ENCODE data around the gene TMC5. TPM values are rescaled to one million over a fixed set of nuclear protein-coding genes. Genes with fewer than 3 reads are reported as not detected.

The TMC5 gene
- total and polyA plus RNA-seq, 2 of the 13 experiments (the other 11 are each of a cell fraction or from before 2014, with no cell fraction given): 0.09 to 0.41 TPM

DNA sequence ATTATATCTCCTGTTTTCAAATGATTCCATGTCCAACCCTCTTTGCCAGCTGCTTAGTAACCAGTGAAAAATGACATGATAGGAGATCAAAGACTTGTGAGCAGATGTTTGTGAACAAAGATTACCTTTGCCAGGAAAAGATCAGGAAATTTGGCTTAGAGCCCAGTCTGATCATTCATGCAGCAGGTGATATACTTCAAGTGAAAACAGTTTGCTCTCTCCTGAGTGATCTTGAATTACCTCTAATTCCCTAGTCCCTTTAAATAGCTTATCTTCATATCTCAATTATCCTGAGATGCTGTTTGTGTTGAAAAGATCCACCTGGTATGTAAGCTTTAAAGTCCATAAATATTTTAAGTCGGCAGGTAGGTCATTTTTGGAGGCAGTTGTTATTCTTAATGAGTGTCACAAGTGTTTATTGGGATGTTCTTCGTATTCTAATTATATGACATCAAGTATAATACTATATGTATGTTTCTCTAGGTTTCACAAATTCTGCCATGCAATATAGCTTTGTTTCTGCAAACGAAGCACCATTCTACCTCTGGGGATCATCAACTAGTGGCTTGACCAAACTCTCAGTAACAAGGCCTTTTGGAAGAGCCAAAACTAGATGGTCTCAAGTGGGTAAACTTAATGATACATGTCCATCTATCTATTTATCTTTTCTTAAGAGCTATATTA, 124.6 kb downstream of the TMC5 start (continued):
- TF ChIP-seq, protein P1, sequence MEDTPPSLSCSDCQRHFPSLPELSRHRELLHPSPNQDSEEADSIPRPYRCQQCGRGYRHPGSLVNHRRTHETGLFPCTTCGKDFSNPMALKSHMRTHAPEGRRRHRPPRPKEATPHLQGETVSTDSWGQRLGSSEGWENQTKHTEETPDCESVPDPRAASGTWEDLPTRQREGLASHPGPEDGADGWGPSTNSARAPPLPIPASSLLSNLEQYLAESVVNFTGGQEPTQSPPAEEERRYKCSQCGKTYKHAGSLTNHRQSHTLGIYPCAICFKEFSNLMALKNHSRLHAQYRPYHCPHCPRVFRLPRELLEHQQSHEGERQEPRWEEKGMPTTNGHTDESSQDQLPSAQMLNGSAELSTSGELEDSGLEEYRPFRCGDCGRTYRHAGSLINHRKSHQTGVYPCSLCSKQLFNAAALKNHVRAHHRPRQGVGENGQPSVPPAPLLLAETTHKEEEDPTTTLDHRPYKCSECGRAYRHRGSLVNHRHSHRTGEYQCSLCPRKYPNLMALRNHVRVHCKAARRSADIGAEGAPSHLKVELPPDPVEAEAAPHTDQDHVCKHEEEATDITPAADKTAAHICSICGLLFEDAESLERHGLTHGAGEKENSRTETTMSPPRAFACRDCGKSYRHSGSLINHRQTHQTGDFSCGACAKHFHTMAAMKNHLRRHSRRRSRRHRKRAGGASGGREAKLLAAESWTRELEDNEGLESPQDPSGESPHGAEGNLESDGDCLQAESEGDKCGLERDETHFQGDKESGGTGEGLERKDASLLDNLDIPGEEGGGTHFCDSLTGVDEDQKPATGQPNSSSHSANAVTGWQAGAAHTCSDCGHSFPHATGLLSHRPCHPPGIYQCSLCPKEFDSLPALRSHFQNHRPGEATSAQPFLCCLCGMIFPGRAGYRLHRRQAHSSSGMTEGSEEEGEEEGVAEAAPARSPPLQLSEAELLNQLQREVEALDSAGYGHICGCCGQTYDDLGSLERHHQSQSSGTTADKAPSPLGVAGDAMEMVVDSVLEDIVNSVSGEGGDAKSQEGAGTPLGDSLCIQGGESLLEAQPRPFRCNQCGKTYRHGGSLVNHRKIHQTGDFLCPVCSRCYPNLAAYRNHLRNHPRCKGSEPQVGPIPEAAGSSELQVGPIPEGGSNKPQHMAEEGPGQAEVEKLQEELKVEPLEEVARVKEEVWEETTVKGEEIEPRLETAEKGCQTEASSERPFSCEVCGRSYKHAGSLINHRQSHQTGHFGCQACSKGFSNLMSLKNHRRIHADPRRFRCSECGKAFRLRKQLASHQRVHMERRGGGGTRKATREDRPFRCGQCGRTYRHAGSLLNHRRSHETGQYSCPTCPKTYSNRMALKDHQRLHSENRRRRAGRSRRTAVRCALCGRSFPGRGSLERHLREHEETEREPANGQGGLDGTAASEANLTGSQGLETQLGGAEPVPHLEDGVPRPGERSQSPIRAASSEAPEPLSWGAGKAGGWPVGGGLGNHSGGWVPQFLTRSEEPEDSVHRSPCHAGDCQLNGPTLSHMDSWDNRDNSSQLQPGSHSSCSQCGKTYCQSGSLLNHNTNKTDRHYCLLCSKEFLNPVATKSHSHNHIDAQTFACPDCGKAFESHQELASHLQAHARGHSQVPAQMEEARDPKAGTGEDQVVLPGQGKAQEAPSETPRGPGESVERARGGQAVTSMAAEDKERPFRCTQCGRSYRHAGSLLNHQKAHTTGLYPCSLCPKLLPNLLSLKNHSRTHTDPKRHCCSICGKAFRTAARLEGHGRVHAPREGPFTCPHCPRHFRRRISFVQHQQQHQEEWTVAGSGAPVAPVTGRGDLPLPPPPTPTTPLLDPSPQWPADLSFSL (CRISPR knock-in tag; IDR thresholded peaks at IDR 0.05): no peak
- TF ChIP-seq ZNF281 (CRISPR knock-in tag; IDR thresholded peaks at IDR 0.05; ENCODE audit: borderline replicate concordance) (peak; percentile 26; the same call in 1 of the 2 replicates), IKZF5 (CRISPR knock-in tag; IDR thresholded peaks at IDR 0.05) (peak; percentile 93), RXRA (CRISPR knock-in tag; IDR thresholded peaks at IDR 0.05) (no peak; the same call in 1 of the 2 replicates), TRIM22 (IDR thresholded peaks at IDR 0.05) (no peak), E2F5 (CRISPR knock-in tag; conservative IDR thresholded peaks at IDR 0.05) (no peak), CENPT (CRISPR knock-in tag; IDR thresholded peaks at IDR 0.05; ENCODE audit: low read depth) (no peak), PLRG1 (conservative IDR thresholded peaks at IDR 0.05) (no peak), ZNF101 (CRISPR knock-in tag; IDR thresholded peaks at IDR 0.05; ENCODE audit: borderline replicate concordance, low read depth) (no peak), NAIF1 (CRISPR knock-in tag; IDR thresholded peaks at IDR 0.05; ENCODE audit: borderline replicate concordance) (no peak), STAG1 (CRISPR knock-in tag; IDR thresholded peaks at IDR 0.05) (no peak; the same call in 1 of the 2 replicates), FOXK1 (CRISPR knock-in tag; IDR thresholded peaks at IDR 0.05; ENCODE audit: borderline replicate concordance, low read depth) (peak; percentile 89; the same call in 1 of the 2 replicates), ZNF253 (CRISPR knock-in tag; IDR thresholded peaks at IDR 0.05; ENCODE audit: borderline replicate concordance) (no peak), ZNF598 (CRISPR knock-in tag; IDR thresholded peaks at IDR 0.05; ENCODE audit: borderline replicate concordance) (no peak), FIP1L1 (IDR thresholded peaks at IDR 0.05; ENCODE audit: borderline replicate concordance, insufficient read depth, low read depth, low read length) (no peak)
